Esophagus muscularis mucosa (tissue), 4 donors: Measurements from ENCODE around the gene CHST15. TPM values are rescaled to one million over a fixed set of nuclear protein-coding genes. Genes with fewer than 3 reads are reported as not detected.

Source experiments
- DNase-seq: peaks from one replicate; pipeline ENCODE4 v3.0.0-alpha.2; 2017; ENCODE audit errors: extremely low spot score
- H3K27ac ChIP-seq, 4 donors: fragments of 200-600 bp; sonication (generic); replicated peaks in 1 of 4; 1 replicate in 3 of 4; 2 replicates in 1 of 4; pipeline ENCODE4 v1.5.1; 2016 to 2019; ENCODE audit warnings: mild to moderate bottlenecking in 1 of 4
- H3K27me3 ChIP-seq, 4 donors: fragments of 200-600 bp; sonication (generic); one replicate each; pipeline versions ENCODE4 v1.5.1 to v1.6.0; 2016 to 2019
- H3K36me3 ChIP-seq, 4 donors: fragments of 200-600 bp; sonication (generic); one replicate each; pipeline ENCODE4 v1.5.1; 2016 to 2019
- H3K4me1 ChIP-seq, 4 donors: fragments of 200-600 bp; sonication (generic); one replicate each; pipeline ENCODE4 v1.5.1; 2016 to 2019
- H3K4me3 ChIP-seq, 4 donors: fragments of 200-600 bp; sonication (generic); 1 replicate in 2 of 4; 2 replicates in 2 of 4; pipeline ENCODE4 v1.5.1; 2016 to 2019; ENCODE audit warnings: mild to moderate bottlenecking in 4 of 4, moderate library complexity in 1 of 4
- H3K9me3 ChIP-seq, 4 donors: fragments of 200-600 bp; sonication (generic); 1 replicate in 3 of 4; 2 replicates in 1 of 4; pipeline ENCODE4 v1.5.1; 2016 to 2019
- CTCF ChIP-seq, 3 experiments: fragments of 200-600 bp in 2 of 3; fragments of 450-650 bp in 1 of 3; sonication (generic) in 2 of 3; IDR thresholded peaks; one replicate each; pipeline ENCODE4 v1.5.1; 2017 to 2019; ENCODE audit warnings: antibody characterized with exemption in 3 of 3, mild to moderate bottlenecking in 2 of 3, moderate library complexity in 1 of 3
- EP300 ChIP-seq: sonication (generic); formaldehyde crosslinking; IDR thresholded peaks from one replicate; pipeline ENCODE4 v1.6.1; 2017; ENCODE audit warnings: antibody characterized with exemption
- POLR2A ChIP-seq: fragments of 450-650 bp; IDR thresholded peaks from one replicate; pipeline ENCODE4 v1.6.1; 2017; ENCODE audit warnings: antibody characterized with exemption, moderate library complexity, mild to moderate bottlenecking, low read depth
- POLR2AphosphoS5 ChIP-seq, 2 donors: sonication (generic); formaldehyde crosslinking; IDR thresholded peaks; one replicate each; pipeline ENCODE4 v1.6.1; 2017; ENCODE audit warnings: antibody characterized with exemption in 2 of 2
- WGBS: methylation state at CpG from one replicate; pipeline ENCODE4 v1.1.5; 2018; 5-methylcytosine and 5-hydroxymethylcytosine counted together
- intact Hi-C: fragments of 100-400 bp; cut with DNase I; formaldehyde crosslinking; loops from one replicate; pipeline ENCODE4 v1.15.1; 2023
- total RNA-seq, 4 donors: library from RNA; depleted of rRNA; stranded (reverse); fragments of >200 nt; gene quantifications; one replicate each; pipeline versions ENCODE4 v1.1.0 to v1.2.1, GENCODE V29; 2016

The CHST15 gene
- total RNA-seq, 4 donors from 2014 or later = 48.2 to 76.1 (median 62.5) TPM

GRCh38 chr10:124007102-124007772 is 86.2 kb downstream of the CHST15 start:
- H3K36me3 ChIP-seq = peaks cover 0 to 50% (median 4%) of the 10 kb centered on the region in 4 donors
- peak overlapping the region; percentile 91 to 95 (median 92) for H3K27ac ChIP-seq
- DNase-seq = no peak
- no peak for TF ChIP-seq POLR2AphosphoS5 (IDR thresholded peaks at IDR 0.05)
- no peak for TF ChIP-seq EP300
- no peak for TF ChIP-seq POLR2A
- TF ChIP-seq CTCF (IDR thresholded peaks at IDR 0.05) = no peak
- 76% methylated on average over 16 of the region's 16 CpGs for WGBS
- H3K4me3 ChIP-seq = no peak overlapping the region
- no peaks in the 10 kb centered on the region for H3K27me3 ChIP-seq
- intact Hi-C loops = no loop called here
- peaks cover 7 to 83% (median 82%) of the 10 kb centered on the region in 4 donors for H3K4me1 ChIP-seq
- no peaks in the 10 kb centered on the region for H3K9me3 ChIP-seq

- intact Hi-C loops = no loop called here
- no peaks in the 10 kb centered on the region for H3K27me3 ChIP-seq
- H3K36me3 ChIP-seq = peaks cover 0 to 43% (median 4%) of the 10 kb centered on the region in 4 donors
- peak overlapping the region in 1 of 4 donors; percentile 7 for H3K4me3 ChIP-seq
- TF ChIP-seq POLR2A = no peak
- TF ChIP-seq EP300 = no peak
- no peak for TF ChIP-seq POLR2AphosphoS5 (IDR thresholded peaks at IDR 0.05)
- no peak for TF ChIP-seq CTCF (IDR thresholded peaks at IDR 0.05)
- no peak for DNase-seq
- no peaks in the 10 kb centered on the region for H3K9me3 ChIP-seq
- 81% methylated on average over 7 of the region's 7 CpGs for WGBS
- H3K4me1 ChIP-seq = peaks cover 7 to 83% (median 80%) of the 10 kb centered on the region in 4 donors
- H3K27ac ChIP-seq = peak overlapping the region; percentile 91 to 95 (median 92)
Observed at GRCh38 chr10:124006526-124006925, 86.9 kb downstream of the CHST15 start.

- H3K27me3 ChIP-seq = no peaks in the 10 kb centered on the region
- 37% methylated on average over 12 of the region's 12 CpGs for WGBS
- TF ChIP-seq CTCF (IDR thresholded peaks at IDR 0.05) (no peak), POLR2AphosphoS5 (IDR thresholded peaks at IDR 0.05) (peak; percentile 15 to 40)
- DNase-seq = no peak
- H3K4me3 ChIP-seq = peak overlapping the region in 1 of 4 donors; percentile 7
- peaks cover 7 to 79% (median 76%) of the 10 kb centered on the region in 4 donors for H3K4me1 ChIP-seq
- peak overlapping the region; percentile 91 to 95 (median 92) for H3K27ac ChIP-seq
- H3K36me3 ChIP-seq = peaks cover 0 to 38% (median 4%) of the 10 kb centered on the region in 4 donors
- H3K9me3 ChIP-seq = no peaks in the 10 kb centered on the region
- intact Hi-C loops = no loop called here
Observed at GRCh38 chr10:124005991-124006392, 87.4 kb downstream of the CHST15 start.

- no peak for DNase-seq
- Histone ChIP-seq H3K27ac (peak overlapping the region; percentile 91 to 95 (median 92)), H3K4me1 (peaks cover 7 to 74% (median 69%) of the 10 kb centered on the region in 4 donors)
Observed at GRCh38 chr10:124005091-124005490, 88.3 kb downstream of the CHST15 start.

GRCh38 chr10:124004663-124005004 is 88.8 kb downstream of the CHST15 start:
- 59% methylated on average over 2 of the region's 2 CpGs for WGBS
- peaks cover 0 to 26% (median under 1%) of the 10 kb centered on the region in 4 donors for H3K36me3 ChIP-seq
- intact Hi-C loops = no loop called here
- no peaks in the 10 kb centered on the region for H3K9me3 ChIP-seq
- no peak overlapping the region for H3K4me3 ChIP-seq
- peak overlapping the region; percentile 91 to 95 (median 92) for H3K27ac ChIP-seq
- H3K4me1 ChIP-seq = peaks cover 7 to 69% (median 64%) of the 10 kb centered on the region in 4 donors
- H3K27me3 ChIP-seq = no peaks in the 10 kb centered on the region
- TF ChIP-seq CTCF (IDR thresholded peaks at IDR 0.05) = no peak
- DNase-seq = no peak

More at GRCh38 chr10:124005091-124005490, 88.3 kb downstream of the CHST15 start:
- H3K27me3 ChIP-seq = no peaks in the 10 kb centered on the region
- no peak overlapping the region for H3K4me3 ChIP-seq
- intact Hi-C loops = no loop called here
- TF ChIP-seq POLR2A = no peak
- TF ChIP-seq POLR2AphosphoS5 (IDR thresholded peaks at IDR 0.05) = peak in 1 of 2 donors; percentile 26
- H3K9me3 ChIP-seq = no peaks in the 10 kb centered on the region
- peaks cover 0 to 31% (median 3%) of the 10 kb centered on the region in 4 donors for H3K36me3 ChIP-seq
- 45% methylated on average over 2 of the region's 10 CpGs for WGBS
